Colonic mucosa (tissue), 4 donors: ENCODE measurements around the gene ZBTB25. TPM values are rescaled to one million over a fixed set of nuclear protein-coding genes. Genes with fewer than 3 reads are reported as not detected.
A peak's percentile ranks its signal among the peaks of the same experiment; 100 is the strongest.

Experiments
- DNase-seq: peaks from one replicate; pipeline ENCODE4 v3.0.0-alpha.2; 2020
- H3K27ac ChIP-seq: fragments of 200-600 bp; one replicate; pipeline ENCODE4 v1.8.0; 2021
- H3K27me3 ChIP-seq: fragments of 200-600 bp; one replicate; pipeline ENCODE4 v1.8.0; 2021
- H3K36me3 ChIP-seq: fragments of 200-600 bp; one replicate; pipeline ENCODE4 v1.8.0; 2021
- H3K4me1 ChIP-seq: fragments of 200-600 bp; one replicate; pipeline ENCODE4 v1.8.0; 2021; ENCODE audit warnings: mild to moderate bottlenecking
- H3K4me3 ChIP-seq: fragments of 200-600 bp; one replicate; pipeline ENCODE4 v1.8.0; 2021
- H3K9ac ChIP-seq, 2 donors: one replicate each; pipeline ENCODE4 v1.7.0; 2013; ENCODE audit warnings: control low read depth in 2 of 2, low read depth in 2 of 2, low read length in 2 of 2
- H3K9me3 ChIP-seq: fragments of 200-600 bp; one replicate; pipeline ENCODE4 v1.8.0; 2021
- CTCF ChIP-seq: fragments of 200-600 bp; IDR thresholded peaks from one replicate; pipeline ENCODE4 v1.8.0; 2022; ENCODE audit warnings: antibody characterized with exemption, mild to moderate bottlenecking
- intact Hi-C: fragments of 100-400 bp; cut with DNase I; formaldehyde crosslinking; loops from one replicate; pipeline ENCODE4 v1.14.1; 2022
- total RNA-seq, 2 donors: library from RNA; stranded (reverse); fragmentation: NEBNext Ultra II Directional in 1 of 2; extraction: Animal tissue kit (Norgen Biotek cat#: 25700) in 1 of 2; gene quantifications; one replicate each; pipeline ENCODE4 v1.2.1, GENCODE V29; 2021
- donor health status: healthy.
- donor health status: DM: no; HTN: no; CAD: no.
- donor health status: DM: no; HTN: no; CAD: no.

Gene ZBTB25
- total RNA-seq, 2 donors from 2014 or later, result 5.6 to 6.1 TPM

GRCh38 chr14:64540208-64541202 lies 36.9 kb upstream of the ZBTB25 start, which contains the start of gene HSPA2:
HSPA2 (plus strand) TSS chr14:64540741; CDS start chr14:64540850, 109 bp downstream.
- TF ChIP-seq CTCF, result peak; percentile 87
- intact Hi-C loops, result loop anchor here (2.0 kb wide), 1 partner anchor 96 kb away; no protein-coding TSS in a partner anchor
- Histone ChIP-seq H3K4me1 (no peaks in the 10 kb centered on the region), H3K27ac (peak within 1 kb of the TSS; percentile 94), H3K9ac (peak within 1 kb of the TSS; percentile 38 to 78), H3K9me3 (no peaks in the 10 kb centered on the region), H3K4me3 (peak within 1 kb of the TSS; percentile 65), H3K27me3 (no peaks in the 10 kb centered on the region), H3K36me3 (no peaks in the 10 kb centered on the region)
- peak; percentile 99 for DNase-seq

- no peak for TF ChIP-seq CTCF
- H3K27me3 ChIP-seq, result no peaks in the 10 kb centered on the region
Measured at GRCh38 chr14:64536488-64537245, 33.0 kb upstream of the ZBTB25 start.

GRCh38 chr14:64531567-64531966 lies 27.9 kb upstream of the ZBTB25 start:
- Histone ChIP-seq H3K4me1 (no peaks in the 10 kb centered on the region), H3K27ac (no peak overlapping the region), H3K9me3 (no peaks in the 10 kb centered on the region), H3K4me3 (no peak overlapping the region), H3K9ac (no peak overlapping the region), H3K27me3 (no peaks in the 10 kb centered on the region), H3K36me3 (no peaks in the 10 kb centered on the region)
- DNase-seq, result no peak
- no peak for TF ChIP-seq CTCF
- intact Hi-C loops, result no loop called here

More at GRCh38 chr14:64536488-64537245, 33.0 kb upstream of the ZBTB25 start:
- H3K9ac ChIP-seq, result no peak overlapping the region
- no peaks in the 10 kb centered on the region for H3K4me1 ChIP-seq
- H3K9me3 ChIP-seq, result no peaks in the 10 kb centered on the region
- no peak overlapping the region for H3K4me3 ChIP-seq
- intact Hi-C loops, result no loop called here
- DNase-seq, result no peak
- no peaks in the 10 kb centered on the region for H3K36me3 ChIP-seq
- H3K27ac ChIP-seq, result no peak overlapping the region

- Histone ChIP-seq H3K4me1 (no peaks in the 10 kb centered on the region), H3K36me3 (peaks cover 5% of the 10 kb centered on the region), H3K9ac (no peak overlapping the region), H3K27me3 (no peaks in the 10 kb centered on the region), H3K4me3 (no peak overlapping the region), H3K27ac (no peak overlapping the region), H3K9me3 (no peaks in the 10 kb centered on the region)
- TF ChIP-seq CTCF, result no peak
- intact Hi-C loops, result no loop called here
- DNase-seq, result no peak
Measured at GRCh38 chr14:64525354-64525753, 21.7 kb upstream of the ZBTB25 start.

- no peak for TF ChIP-seq CTCF
- H3K9ac ChIP-seq, result no peak overlapping the region
- no peaks in the 10 kb centered on the region for H3K9me3 ChIP-seq
- H3K27ac ChIP-seq, result no peak overlapping the region
- no peak overlapping the region for H3K4me3 ChIP-seq
- H3K36me3 ChIP-seq, result peaks cover 5% of the 10 kb centered on the region
- DNase-seq, result no peak
- intact Hi-C loops, result no loop called here
- no peaks in the 10 kb centered on the region for H3K4me1 ChIP-seq
- no peaks in the 10 kb centered on the region for H3K27me3 ChIP-seq
Measured at GRCh38 chr14:64522591-64523355, 19.1 kb upstream of the ZBTB25 start.
